PFSK-1 (cell line): ENCODE data around the gene KCNIP4.

Source experiments
- POLR2AphosphoS5 ChIP-seq: IDR thresholded peaks from 2 replicates; pipeline ENCODE4 v1.6.1; 2012; ENCODE audit warnings: low read depth, mild to moderate bottlenecking, control low read depth, low read length, moderate library complexity
- SIN3A ChIP-seq: IDR thresholded peaks from 2 replicates; pipeline ENCODE4 v1.6.1; 2012; ENCODE audit warnings: mild to moderate bottlenecking, low read length, moderate library complexity, borderline replicate concordance; ENCODE audit not compliant: insufficient read depth

DNA sequence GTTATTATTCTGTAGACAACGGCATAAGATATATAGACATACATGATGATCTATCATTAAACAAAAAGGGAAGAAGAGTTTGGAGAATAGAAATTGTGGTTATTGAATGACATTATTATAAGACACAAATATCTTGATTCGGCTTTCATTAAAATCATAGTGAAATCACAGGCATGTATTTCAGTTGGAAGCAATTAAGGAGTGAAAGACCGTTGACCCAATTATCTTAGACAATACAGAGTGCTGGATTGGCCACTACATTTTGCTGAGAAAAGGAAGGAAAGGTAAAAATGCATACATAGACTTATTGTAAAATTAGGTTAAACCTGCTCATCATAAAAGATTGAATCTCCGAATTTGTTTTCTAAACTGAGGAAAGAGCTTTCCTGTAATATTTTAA, 209.8 kb downstream of the KCNIP4 start:
- TF ChIP-seq SIN3A, result no peak
- no peak for TF ChIP-seq POLR2AphosphoS5
